GM12878 (cell line): Measurements from ENCODE around the gene SMG6. TPM values are rescaled to one million over a fixed set of nuclear protein-coding genes. Genes with fewer than 3 reads are reported as not detected.

ENCODE experiments used
- E2F8 ChIP-seq: fragments of 450-650 bp; IDR thresholded peaks from 2 replicates; pipeline ENCODE4 v1.6.1; 2018; ENCODE audit warnings: mild to moderate bottlenecking, low read depth, moderate library complexity; ENCODE audit not compliant: partially characterized antibody
- FOS ChIP-seq: IDR thresholded peaks from 3 replicates; pipeline ENCODE4 v1.6.1; 2011; ENCODE audit warnings: borderline replicate concordance; ENCODE audit not compliant: insufficient read length; ENCODE audit errors: extremely low read depth
- FOXK2 ChIP-seq: fragments of 450-650 bp; IDR thresholded peaks from 2 replicates; pipeline ENCODE4 v1.6.1; 2017; ENCODE audit warnings: mild to moderate bottlenecking, moderate library complexity
- IKZF2 ChIP-seq, 2 experiments: fragments of 450-650 bp; IDR thresholded peaks; 2 replicates each; pipeline ENCODE4 v1.6.1; 2017; ENCODE audit warnings: mild to moderate bottlenecking in 2 of 2, moderate library complexity in 2 of 2
- IRF3 ChIP-seq: fragments of 450-650 bp; IDR thresholded peaks from 2 replicates; pipeline ENCODE4 v1.6.1; 2014; ENCODE audit warnings: mild to moderate bottlenecking
- JUND ChIP-seq: IDR thresholded peaks from 2 replicates; pipeline ENCODE4 v1.6.1; 2012; ENCODE audit warnings: low read depth, mild to moderate bottlenecking, low read length, improper control_type of control experiment, moderate library complexity
- NFXL1 ChIP-seq: fragments of 450-650 bp; IDR thresholded peaks from 2 replicates; pipeline ENCODE4 v1.6.1; 2017; ENCODE audit warnings: antibody characterized with exemption, mild to moderate bottlenecking, borderline replicate concordance
- SMAD1 ChIP-seq: fragments of 450-650 bp; IDR thresholded peaks from 2 replicates; pipeline ENCODE4 v1.6.1; 2018; ENCODE audit warnings: mild to moderate bottlenecking, low read depth; ENCODE audit not compliant: partially characterized antibody
- SMAD5 ChIP-seq: IDR thresholded peaks from 2 replicates; pipeline ENCODE4 v1.6.1; 2016; ENCODE audit warnings: antibody characterized with exemption, low read depth
- SP1 ChIP-seq: IDR thresholded peaks from one replicate; pipeline ENCODE4 v1.6.1; 2011; ENCODE audit warnings: low read depth, low read length
- ZBTB11 ChIP-seq: fragments of 450-650 bp; formaldehyde crosslinking; IDR thresholded peaks from 2 replicates; pipeline ENCODE4 v1.5.0; 2022; ENCODE audit warnings: mild to moderate bottlenecking, missing genetic modification characterization
- ZBTB40 ChIP-seq: fragments of 450-650 bp; IDR thresholded peaks from 2 replicates; pipeline ENCODE4 v1.6.1; 2016; ENCODE audit warnings: mild to moderate bottlenecking, moderate library complexity, borderline replicate concordance
- ZNF687 ChIP-seq: fragments of 450-650 bp; IDR thresholded peaks from 2 replicates; pipeline ENCODE4 v1.6.1; 2017; ENCODE audit warnings: mild to moderate bottlenecking, moderate library complexity
- ZSCAN29 ChIP-seq: fragments of 450-650 bp; IDR thresholded peaks from 2 replicates; pipeline ENCODE4 v1.6.1; 2017; ENCODE audit warnings: mild to moderate bottlenecking, moderate library complexity
- polyA plus RNA-seq, 11 experiments: library from polyadenylated mRNA; depleted of rRNA in 4 of 11; unstranded in 6 of 11; stranded (reverse) in 5 of 11; fragments of >200 nt; fragmentation: Nextera tagmentation in 4 of 11; fragmentation: Illumina TruSeq in 1 of 11; extraction: Ambion mirVana in 4 of 11; extraction: Trizol in 1 of 11; gene quantifications; 1 replicate in 1 of 11; 2 replicates in 10 of 11; pipeline versions ENCODE4 v1.2.1 to v1.2.3, GENCODE V29; 2011 to 2016; ENCODE audit warnings: inconsistent platforms in 2 of 11, missing spikeins in 2 of 11, low read depth in 1 of 11
- total RNA-seq, 4 experiments: library from RNA; depleted of rRNA in 3 of 4; stranded (reverse); fragments of >200 nt in 3 of 4; fragmentation: Illumina TruSeq in 1 of 4; extraction: Trizol in 1 of 4; gene quantifications; 2 replicates each; pipeline versions ENCODE4 v1.2.1 to v1.2.3, GENCODE V29; 2013 to 2021

The SMG6 gene
- total and polyA plus RNA-seq, 10 of the 15 experiments (the other 5 are each of a cell fraction or from before 2014, with no cell fraction given): 0.58 to 28.7 (median 15.7) TPM

- TF ChIP-seq ZBTB11 (CRISPR knock-in tag) (no peak), IRF3 (no peak), IKZF2 (IDR thresholded peaks at IDR 0.05) (peak in 1 of 2 experiments; percentile 56; a peak in 1 of 4 replicates), SP1 (no peak), SMAD1 (no peak), FOXK2 (no peak), E2F8 (no peak), ZBTB40 (no peak), NFXL1 (no peak), ZNF687 (no peak), SMAD5 (no peak), FOS (no peak), ZSCAN29 (no peak), JUND (no peak)
Observed at GRCh38 chr17:2054262-2054511, 249.4 kb downstream of the SMG6 start (continued).
